ENCODE measurements around the gene AMPD1. TPM values are rescaled to one million over a fixed set of nuclear protein-coding genes. Genes with fewer than 3 reads are reported as not detected.
A peak's percentile ranks its signal among the peaks of the same experiment; 100 is the strongest.

Gene AMPD1
- total RNA-seq, 1 donor from 2014 or later, result not detected

- no peak for TF ChIP-seq CTCF (conservative IDR thresholded peaks at IDR 0.05)
- H3K36me3 Mint-ChIP-seq, result peaks cover 47% of the 10 kb centered on the region
These were observed 24.1 kb upstream of the AMPD1 start for GRCh38 chr1:114719424-114719787.

DNA sequence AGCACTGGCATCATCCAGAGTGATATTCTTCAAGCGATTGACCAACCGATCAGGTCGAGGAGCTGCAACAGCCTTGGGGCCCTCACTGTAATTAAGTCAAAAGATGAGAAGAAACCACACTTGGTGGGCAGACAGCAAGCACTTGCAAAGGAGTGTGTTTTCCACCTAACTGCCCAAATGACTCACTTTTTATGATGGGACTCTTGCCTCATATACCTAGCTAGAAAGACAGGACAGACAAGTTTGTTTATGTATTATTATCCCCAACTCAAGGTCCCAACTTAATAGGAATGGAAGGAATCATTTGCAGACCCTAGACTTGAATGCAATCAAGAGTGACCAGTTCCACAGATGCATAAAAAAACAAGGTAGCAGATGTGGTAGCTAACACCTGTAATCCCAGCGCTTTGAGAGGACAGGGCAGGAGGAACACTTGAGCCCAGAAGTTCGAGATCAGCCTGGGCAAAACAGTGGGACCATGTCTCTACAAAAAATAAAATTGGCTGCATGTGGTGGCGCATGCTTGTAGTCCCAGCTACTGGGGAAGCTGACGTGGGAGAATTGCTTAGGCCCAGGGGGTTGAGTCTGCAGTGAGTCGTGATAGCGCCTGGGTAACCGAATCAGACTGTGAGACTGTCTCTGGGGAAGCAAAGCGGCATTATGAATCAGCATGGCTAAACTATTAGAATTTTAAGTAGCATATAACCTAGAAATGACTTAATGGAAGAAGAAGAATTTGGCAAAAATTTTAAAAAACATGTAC, 23.5 kb upstream of the AMPD1 start:
- Mint-ChIP-seq H3K27me3 (no peaks in the 10 kb centered on the region), H3K4me1 (ENCODE audit: unreplicated experiment) (peaks cover 14% of the 10 kb centered on the region), H3K9me3 (no peaks in the 10 kb centered on the region), H3K27ac (peak overlapping the region; percentile 90), H3K4me3 (no peak overlapping the region), H3K36me3 (peaks cover 43% of the 10 kb centered on the region)
- TF ChIP-seq CTCF (conservative IDR thresholded peaks at IDR 0.05), result no peak
- DNase-seq (ENCODE audit: extremely low spot score, unreplicated experiment), result no peak

More at GRCh38 chr1:114719424-114719787, 24.1 kb upstream of the AMPD1 start:
- Mint-ChIP-seq H3K9me3 (no peaks in the 10 kb centered on the region), H3K4me1 (ENCODE audit: unreplicated experiment) (peaks cover 14% of the 10 kb centered on the region), H3K27ac (peak overlapping the region; percentile 90), H3K27me3 (no peaks in the 10 kb centered on the region), H3K4me3 (peak overlapping the region; percentile 53)
- no peak for DNase-seq (ENCODE audit: extremely low spot score, unreplicated experiment)

GRCh38 chr1:114716304-114717170, 21.2 kb upstream of the AMPD1 start, which contains the start of gene NRAS:
TSS of gene NRAS (minus strand) at chr1:114716771. CDS start at chr1:114716160, 611 bp downstream.
- no peak for TF ChIP-seq CTCF (conservative IDR thresholded peaks at IDR 0.05)
- peak; percentile 94 for DNase-seq (ENCODE audit: extremely low spot score, unreplicated experiment)
- Mint-ChIP-seq H3K36me3 (peaks cover 43% of the 10 kb centered on the region), H3K27me3 (no peaks in the 10 kb centered on the region), H3K9me3 (no peaks in the 10 kb centered on the region), H3K4me3 (peak within 1 kb of the TSS; percentile 96), H3K27ac (peak within 1 kb of the TSS; percentile 99), H3K4me1 (ENCODE audit: unreplicated experiment) (peaks cover 14% of the 10 kb centered on the region)

DNA sequence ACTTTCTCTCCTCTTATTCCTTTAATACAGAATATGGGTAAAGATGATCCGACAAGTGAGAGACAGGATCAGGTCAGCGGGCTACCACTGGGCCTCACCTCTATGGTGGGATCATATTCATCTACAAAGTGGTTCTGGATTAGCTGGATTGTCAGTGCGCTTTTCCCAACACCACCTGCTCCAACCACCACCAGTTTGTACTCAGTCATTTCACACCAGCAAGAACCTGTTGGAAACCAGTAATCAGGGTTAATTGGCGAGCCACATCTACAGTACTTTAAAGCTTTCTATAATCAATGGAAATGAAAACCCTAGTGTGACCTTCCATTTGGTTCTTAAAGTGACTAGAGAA, 20.6 kb upstream of the AMPD1 start:
- DNase-seq (ENCODE audit: extremely low spot score, unreplicated experiment), result no peak
- no peaks in the 10 kb centered on the region for H3K27me3 Mint-ChIP-seq
- peak overlapping the region; percentile 96 for H3K4me3 Mint-ChIP-seq
- H3K27ac Mint-ChIP-seq, result peak overlapping the region; percentile 99
- H3K36me3 Mint-ChIP-seq, result peaks cover 38% of the 10 kb centered on the region
- no peaks in the 10 kb centered on the region for H3K9me3 Mint-ChIP-seq
- peaks cover 14% of the 10 kb centered on the region for H3K4me1 Mint-ChIP-seq (ENCODE audit: unreplicated experiment)
- no peak for TF ChIP-seq CTCF (conservative IDR thresholded peaks at IDR 0.05)

DNA sequence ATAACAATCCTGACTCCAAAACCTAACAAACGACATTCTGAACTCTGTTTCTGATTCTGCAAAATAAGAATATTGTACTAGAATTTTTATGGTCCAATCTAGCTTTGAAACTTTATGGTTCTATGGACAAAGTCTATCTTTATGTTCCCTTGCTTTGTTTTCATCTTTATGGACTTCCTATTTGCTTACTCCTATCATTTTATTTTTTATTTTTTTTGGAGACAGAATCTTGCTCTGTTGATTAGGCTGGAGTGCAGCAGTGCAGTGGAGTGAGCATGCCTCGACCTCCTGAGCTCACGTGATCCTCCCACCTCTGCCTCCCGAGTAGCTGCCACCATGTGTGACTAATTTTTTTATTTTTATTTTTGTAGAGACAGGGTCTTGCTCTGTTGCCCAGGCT, 17.6 kb upstream of the AMPD1 start:
- DNase-seq (ENCODE audit: extremely low spot score, unreplicated experiment), result no peak
- Mint-ChIP-seq H3K27me3 (no peaks in the 10 kb centered on the region), H3K36me3 (peaks cover 25% of the 10 kb centered on the region), H3K9me3 (no peaks in the 10 kb centered on the region), H3K4me1 (ENCODE audit: unreplicated experiment) (peaks cover 14% of the 10 kb centered on the region), H3K4me3 (no peak overlapping the region), H3K27ac (no peak overlapping the region)
- no peak for TF ChIP-seq CTCF (conservative IDR thresholded peaks at IDR 0.05)

All from type B pancreatic cell (in vitro differentiated cells).